Hepatocyte (in vitro differentiated cells): Measurements from ENCODE around the gene SLC29A4.
"Not testable (repeated sequence)": the region's sequence is repeated elsewhere in the genome, so short reads cannot be mapped to it uniquely, and the experiment has no call there.

Experiments used
- EZH2 ChIP-seq: fragments of 200-600 bp; sonication (generic); IDR thresholded peaks from 2 replicates; pipeline ENCODE4 v1.6.1; 2016; ENCODE audit warnings: antibody characterized with exemption, mild to moderate bottlenecking, borderline replicate concordance
- TF ChIP-seq, protein P1 (sequence below): fragments of 200-600 bp; sonication (generic); IDR thresholded peaks from 2 replicates; pipeline ENCODE4 v1.5.1; 2016; ENCODE audit warnings: antibody characterized with exemption, mild to moderate bottlenecking; ENCODE audit not compliant: poor library complexity

DNA sequence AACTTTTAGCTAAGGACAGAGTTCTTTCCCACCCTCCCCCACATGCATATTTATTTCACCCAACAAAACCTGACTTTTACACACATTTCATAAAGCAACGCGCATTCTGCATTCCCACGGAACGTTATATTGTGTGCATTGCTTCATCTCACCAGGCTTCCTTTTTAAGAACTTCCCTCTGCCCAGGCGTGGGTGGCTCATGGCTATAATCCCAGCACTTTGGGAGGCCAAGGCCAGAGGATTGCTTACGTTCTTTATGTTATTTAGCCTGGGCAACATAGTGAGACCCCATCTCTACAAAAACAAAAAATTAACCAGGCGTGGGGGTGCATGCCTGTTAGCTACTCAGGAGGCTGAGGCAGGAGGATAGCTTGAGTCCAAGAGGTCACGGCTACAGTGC is 14.9 kb upstream of the SLC29A4 start:
- TF ChIP-seq, protein P1, sequence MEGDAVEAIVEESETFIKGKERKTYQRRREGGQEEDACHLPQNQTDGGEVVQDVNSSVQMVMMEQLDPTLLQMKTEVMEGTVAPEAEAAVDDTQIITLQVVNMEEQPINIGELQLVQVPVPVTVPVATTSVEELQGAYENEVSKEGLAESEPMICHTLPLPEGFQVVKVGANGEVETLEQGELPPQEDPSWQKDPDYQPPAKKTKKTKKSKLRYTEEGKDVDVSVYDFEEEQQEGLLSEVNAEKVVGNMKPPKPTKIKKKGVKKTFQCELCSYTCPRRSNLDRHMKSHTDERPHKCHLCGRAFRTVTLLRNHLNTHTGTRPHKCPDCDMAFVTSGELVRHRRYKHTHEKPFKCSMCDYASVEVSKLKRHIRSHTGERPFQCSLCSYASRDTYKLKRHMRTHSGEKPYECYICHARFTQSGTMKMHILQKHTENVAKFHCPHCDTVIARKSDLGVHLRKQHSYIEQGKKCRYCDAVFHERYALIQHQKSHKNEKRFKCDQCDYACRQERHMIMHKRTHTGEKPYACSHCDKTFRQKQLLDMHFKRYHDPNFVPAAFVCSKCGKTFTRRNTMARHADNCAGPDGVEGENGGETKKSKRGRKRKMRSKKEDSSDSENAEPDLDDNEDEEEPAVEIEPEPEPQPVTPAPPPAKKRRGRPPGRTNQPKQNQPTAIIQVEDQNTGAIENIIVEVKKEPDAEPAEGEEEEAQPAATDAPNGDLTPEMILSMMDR: not testable (repeated sequence)
- TF ChIP-seq EZH2: not testable (repeated sequence)
